H1 (cell line): ENCODE measurements around the gene USP3. TPM values are rescaled to one million over a fixed set of nuclear protein-coding genes. Genes with fewer than 3 reads are reported as not detected.

Source experiments
- CEBPB ChIP-seq: IDR thresholded peaks from 2 replicates; pipeline ENCODE4 v1.6.1; 2012; ENCODE audit warnings: low read depth, low read length
- GTF2F1 ChIP-seq: IDR thresholded peaks from 2 replicates; pipeline ENCODE4 v1.6.1; 2012; ENCODE audit warnings: low read depth, low read length, improper control_type of control experiment, borderline replicate concordance
- MAX ChIP-seq: IDR thresholded peaks from 2 replicates; pipeline ENCODE4 v1.6.1; 2012; ENCODE audit warnings: inconsistent platforms
- RAD21 ChIP-seq, 2 experiments: IDR thresholded peaks in 1 of 2; conservative IDR thresholded peaks in 1 of 2; 2 replicates each; pipeline ENCODE4 v1.6.1; 2011; ENCODE audit warnings: low read depth in 2 of 2, low read length in 2 of 2, improper control_type of control experiment in 1 of 2, inconsistent platforms in 1 of 2, mild to moderate bottlenecking in 1 of 2, moderate library complexity in 1 of 2
- RNF2 ChIP-seq: fragments of 200-900, 300-1000 bp; sonication (generic); IDR thresholded peaks from 2 replicates; pipeline ENCODE4 v1.7.1; 2016; ENCODE audit warnings: borderline replicate concordance, low read depth, mild to moderate bottlenecking, antibody characterized with exemption, low read length; ENCODE audit not compliant: poor library complexity, severe bottlenecking; ENCODE audit errors: missing control alignments
- SIX5 ChIP-seq: IDR thresholded peaks from 2 replicates; pipeline ENCODE4 v1.6.1; 2011; ENCODE audit warnings: mild to moderate bottlenecking, low read depth, low read length
- polyA plus RNA-seq, 7 experiments: library from polyadenylated mRNA; depleted of rRNA in 3 of 7; stranded (reverse) in 5 of 7; unstranded in 2 of 7; fragments of >200 nt in 5 of 7; fragments of 200-250 nt in 2 of 7; gene quantifications; 1 replicate in 5 of 7; 2 replicates in 1 of 7; 4 replicates in 1 of 7; pipeline versions ENCODE4 v1.2.1 to v1.2.3, GENCODE V29; 2011 to 2013; ENCODE audit warnings: missing spikeins in 2 of 7, mixed read lengths in 2 of 7
- total RNA-seq: library from RNA; stranded (reverse); fragmentation: NEBNext Ultra II Directional; extraction: Animal tissue kit (Norgen Biotek cat#: 25700); gene quantifications from 2 replicates; pipeline ENCODE4 v1.2.1, GENCODE V29; 2021
- TF ChIP-seq, protein P1 (sequence below): fragments of 300-600 bp; sonication (generic); IDR thresholded peaks from 2 replicates; pipeline ENCODE4 v1.7.1; 2012; ENCODE audit warnings: low read length, moderate library complexity, mild to moderate bottlenecking, inconsistent platforms; ENCODE audit not compliant: insufficient replicate concordance

The USP3 gene
- total and polyA plus RNA-seq, 2 of the 8 experiments (the other 6 are each of a cell fraction or from before 2014, with no cell fraction given) = 15.5 to 16.2 TPM

DNA sequence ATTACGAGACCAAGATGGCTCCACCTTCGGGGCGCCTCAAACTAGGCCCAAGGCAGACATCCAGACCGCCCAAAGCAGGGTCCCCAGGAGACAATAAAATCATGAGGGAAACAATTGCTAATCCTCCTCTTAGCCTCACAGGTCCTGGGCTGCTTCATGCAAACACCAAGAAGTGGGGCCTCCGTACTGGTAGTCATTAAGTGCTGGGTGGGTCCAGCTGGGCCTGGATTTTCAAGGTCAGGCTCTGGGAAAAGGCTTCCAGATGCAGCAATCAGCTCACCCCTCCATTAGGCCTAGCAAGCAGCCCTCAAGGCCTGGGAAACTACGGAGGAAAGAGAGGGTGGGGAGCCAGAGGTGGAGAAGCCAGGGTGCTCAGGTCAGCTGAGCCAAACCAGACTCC is 93.4 kb downstream of the USP3 start (continued):
- TF ChIP-seq, protein P1, sequence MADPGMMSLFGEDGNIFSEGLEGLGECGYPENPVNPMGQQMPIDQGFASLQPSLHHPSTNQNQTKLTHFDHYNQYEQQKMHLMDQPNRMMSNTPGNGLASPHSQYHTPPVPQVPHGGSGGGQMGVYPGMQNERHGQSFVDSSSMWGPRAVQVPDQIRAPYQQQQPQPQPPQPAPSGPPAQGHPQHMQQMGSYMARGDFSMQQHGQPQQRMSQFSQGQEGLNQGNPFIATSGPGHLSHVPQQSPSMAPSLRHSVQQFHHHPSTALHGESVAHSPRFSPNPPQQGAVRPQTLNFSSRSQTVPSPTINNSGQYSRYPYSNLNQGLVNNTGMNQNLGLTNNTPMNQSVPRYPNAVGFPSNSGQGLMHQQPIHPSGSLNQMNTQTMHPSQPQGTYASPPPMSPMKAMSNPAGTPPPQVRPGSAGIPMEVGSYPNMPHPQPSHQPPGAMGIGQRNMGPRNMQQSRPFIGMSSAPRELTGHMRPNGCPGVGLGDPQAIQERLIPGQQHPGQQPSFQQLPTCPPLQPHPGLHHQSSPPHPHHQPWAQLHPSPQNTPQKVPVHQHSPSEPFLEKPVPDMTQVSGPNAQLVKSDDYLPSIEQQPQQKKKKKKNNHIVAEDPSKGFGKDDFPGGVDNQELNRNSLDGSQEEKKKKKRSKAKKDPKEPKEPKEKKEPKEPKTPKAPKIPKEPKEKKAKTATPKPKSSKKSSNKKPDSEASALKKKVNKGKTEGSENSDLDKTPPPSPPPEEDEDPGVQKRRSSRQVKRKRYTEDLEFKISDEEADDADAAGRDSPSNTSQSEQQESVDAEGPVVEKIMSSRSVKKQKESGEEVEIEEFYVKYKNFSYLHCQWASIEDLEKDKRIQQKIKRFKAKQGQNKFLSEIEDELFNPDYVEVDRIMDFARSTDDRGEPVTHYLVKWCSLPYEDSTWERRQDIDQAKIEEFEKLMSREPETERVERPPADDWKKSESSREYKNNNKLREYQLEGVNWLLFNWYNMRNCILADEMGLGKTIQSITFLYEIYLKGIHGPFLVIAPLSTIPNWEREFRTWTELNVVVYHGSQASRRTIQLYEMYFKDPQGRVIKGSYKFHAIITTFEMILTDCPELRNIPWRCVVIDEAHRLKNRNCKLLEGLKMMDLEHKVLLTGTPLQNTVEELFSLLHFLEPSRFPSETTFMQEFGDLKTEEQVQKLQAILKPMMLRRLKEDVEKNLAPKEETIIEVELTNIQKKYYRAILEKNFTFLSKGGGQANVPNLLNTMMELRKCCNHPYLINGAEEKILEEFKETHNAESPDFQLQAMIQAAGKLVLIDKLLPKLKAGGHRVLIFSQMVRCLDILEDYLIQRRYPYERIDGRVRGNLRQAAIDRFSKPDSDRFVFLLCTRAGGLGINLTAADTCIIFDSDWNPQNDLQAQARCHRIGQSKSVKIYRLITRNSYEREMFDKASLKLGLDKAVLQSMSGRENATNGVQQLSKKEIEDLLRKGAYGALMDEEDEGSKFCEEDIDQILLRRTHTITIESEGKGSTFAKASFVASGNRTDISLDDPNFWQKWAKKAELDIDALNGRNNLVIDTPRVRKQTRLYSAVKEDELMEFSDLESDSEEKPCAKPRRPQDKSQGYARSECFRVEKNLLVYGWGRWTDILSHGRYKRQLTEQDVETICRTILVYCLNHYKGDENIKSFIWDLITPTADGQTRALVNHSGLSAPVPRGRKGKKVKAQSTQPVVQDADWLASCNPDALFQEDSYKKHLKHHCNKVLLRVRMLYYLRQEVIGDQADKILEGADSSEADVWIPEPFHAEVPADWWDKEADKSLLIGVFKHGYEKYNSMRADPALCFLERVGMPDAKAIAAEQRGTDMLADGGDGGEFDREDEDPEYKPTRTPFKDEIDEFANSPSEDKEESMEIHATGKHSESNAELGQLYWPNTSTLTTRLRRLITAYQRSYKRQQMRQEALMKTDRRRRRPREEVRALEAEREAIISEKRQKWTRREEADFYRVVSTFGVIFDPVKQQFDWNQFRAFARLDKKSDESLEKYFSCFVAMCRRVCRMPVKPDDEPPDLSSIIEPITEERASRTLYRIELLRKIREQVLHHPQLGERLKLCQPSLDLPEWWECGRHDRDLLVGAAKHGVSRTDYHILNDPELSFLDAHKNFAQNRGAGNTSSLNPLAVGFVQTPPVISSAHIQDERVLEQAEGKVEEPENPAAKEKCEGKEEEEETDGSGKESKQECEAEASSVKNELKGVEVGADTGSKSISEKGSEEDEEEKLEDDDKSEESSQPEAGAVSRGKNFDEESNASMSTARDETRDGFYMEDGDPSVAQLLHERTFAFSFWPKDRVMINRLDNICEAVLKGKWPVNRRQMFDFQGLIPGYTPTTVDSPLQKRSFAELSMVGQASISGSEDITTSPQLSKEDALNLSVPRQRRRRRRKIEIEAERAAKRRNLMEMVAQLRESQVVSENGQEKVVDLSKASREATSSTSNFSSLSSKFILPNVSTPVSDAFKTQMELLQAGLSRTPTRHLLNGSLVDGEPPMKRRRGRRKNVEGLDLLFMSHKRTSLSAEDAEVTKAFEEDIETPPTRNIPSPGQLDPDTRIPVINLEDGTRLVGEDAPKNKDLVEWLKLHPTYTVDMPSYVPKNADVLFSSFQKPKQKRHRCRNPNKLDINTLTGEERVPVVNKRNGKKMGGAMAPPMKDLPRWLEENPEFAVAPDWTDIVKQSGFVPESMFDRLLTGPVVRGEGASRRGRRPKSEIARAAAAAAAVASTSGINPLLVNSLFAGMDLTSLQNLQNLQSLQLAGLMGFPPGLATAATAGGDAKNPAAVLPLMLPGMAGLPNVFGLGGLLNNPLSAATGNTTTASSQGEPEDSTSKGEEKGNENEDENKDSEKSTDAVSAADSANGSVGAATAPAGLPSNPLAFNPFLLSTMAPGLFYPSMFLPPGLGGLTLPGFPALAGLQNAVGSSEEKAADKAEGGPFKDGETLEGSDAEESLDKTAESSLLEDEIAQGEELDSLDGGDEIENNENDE = no peak
- no peak for TF ChIP-seq RNF2
- TF ChIP-seq RAD21 (IDR thresholded peaks at IDR 0.05 in 1 of 2, conservative IDR thresholded peaks at IDR 0.05 in 1 of 2; ENCODE audit: low read depth in 2 of 2, low read length in 2 of 2) = no peak
- no peak for TF ChIP-seq SIX5
- no peak for TF ChIP-seq MAX
- no peak for TF ChIP-seq CEBPB
- TF ChIP-seq GTF2F1 = no peak
